ENCODE data around the gene PRKN.

PRKN gene

GRCh38 chr6:162474722-162475121 lies 252.8 kb downstream of the PRKN start:
- no peaks in the 10 kb centered on the region for H3K36me3 ChIP-seq (ENCODE audit: low read depth)
- H3K27ac ChIP-seq (ENCODE audit: poor library complexity, severe bottlenecking): no peak overlapping the region
- no peaks in the 10 kb centered on the region for H3K4me1 ChIP-seq (ENCODE audit: insufficient read depth, poor library complexity, severe bottlenecking)
- DNase-seq (ENCODE audit: low spot score) (no peak), ATAC-seq (ENCODE audit: low read depth) (no peak)
- H3K9me3 ChIP-seq (ENCODE audit: severe bottlenecking): no peaks in the 10 kb centered on the region
- no peaks in the 10 kb centered on the region for H3K27me3 ChIP-seq (ENCODE audit: insufficient read depth, poor library complexity, severe bottlenecking)
- H3K4me3 ChIP-seq (ENCODE audit: severe bottlenecking): no peak overlapping the region
- TF ChIP-seq CTCF (IDR thresholded peaks at IDR 0.05; ENCODE audit: poor library complexity, severe bottlenecking): no peak

- H3K4me1 ChIP-seq (ENCODE audit: insufficient read depth, poor library complexity, severe bottlenecking): no peaks in the 10 kb centered on the region
- ATAC-seq (ENCODE audit: low read depth): no peak
- DNase-seq (ENCODE audit: low spot score): no peak
- no peaks in the 10 kb centered on the region for H3K27me3 ChIP-seq (ENCODE audit: insufficient read depth, poor library complexity, severe bottlenecking)
- H3K36me3 ChIP-seq (ENCODE audit: low read depth): no peaks in the 10 kb centered on the region
- TF ChIP-seq CTCF (IDR thresholded peaks at IDR 0.05; ENCODE audit: poor library complexity, severe bottlenecking): no peak
- no peaks in the 10 kb centered on the region for H3K9me3 ChIP-seq (ENCODE audit: severe bottlenecking)
- H3K4me3 ChIP-seq (ENCODE audit: severe bottlenecking): no peak overlapping the region
- no peak overlapping the region for H3K27ac ChIP-seq (ENCODE audit: poor library complexity, severe bottlenecking)
Measured at GRCh38 chr6:162471842-162472241, 255.7 kb downstream of the PRKN start.

- TF ChIP-seq CTCF (IDR thresholded peaks at IDR 0.05; ENCODE audit: poor library complexity, severe bottlenecking): no peak
- Histone ChIP-seq H3K27ac (ENCODE audit: poor library complexity, severe bottlenecking) (no peak overlapping the region), H3K4me1 (ENCODE audit: insufficient read depth, poor library complexity, severe bottlenecking) (no peaks in the 10 kb centered on the region), H3K9me3 (ENCODE audit: severe bottlenecking) (no peaks in the 10 kb centered on the region), H3K27me3 (ENCODE audit: insufficient read depth, poor library complexity, severe bottlenecking) (no peaks in the 10 kb centered on the region), H3K36me3 (ENCODE audit: low read depth) (no peaks in the 10 kb centered on the region), H3K4me3 (ENCODE audit: severe bottlenecking) (no peak overlapping the region)
- ATAC-seq (ENCODE audit: low read depth) (no peak), DNase-seq (ENCODE audit: low spot score) (no peak)
Measured at GRCh38 chr6:162468326-162468725, 259.2 kb downstream of the PRKN start.

GRCh38 chr6:162467679-162468078 lies 259.9 kb downstream of the PRKN start:
- H3K9me3 ChIP-seq (ENCODE audit: severe bottlenecking): no peaks in the 10 kb centered on the region
- ATAC-seq (ENCODE audit: low read depth): no peak
- no peaks in the 10 kb centered on the region for H3K27me3 ChIP-seq (ENCODE audit: insufficient read depth, poor library complexity, severe bottlenecking)
- DNase-seq (ENCODE audit: low spot score): no peak
- no peak for TF ChIP-seq CTCF (IDR thresholded peaks at IDR 0.05; ENCODE audit: poor library complexity, severe bottlenecking)
- H3K4me3 ChIP-seq (ENCODE audit: severe bottlenecking): no peak overlapping the region
- no peaks in the 10 kb centered on the region for H3K4me1 ChIP-seq (ENCODE audit: insufficient read depth, poor library complexity, severe bottlenecking)
- no peak overlapping the region for H3K27ac ChIP-seq (ENCODE audit: poor library complexity, severe bottlenecking)
- H3K36me3 ChIP-seq (ENCODE audit: low read depth): no peaks in the 10 kb centered on the region

GRCh38 chr6:162463576-162463975 lies 264.0 kb downstream of the PRKN start:
- no peaks in the 10 kb centered on the region for H3K9me3 ChIP-seq (ENCODE audit: severe bottlenecking)
- H3K4me1 ChIP-seq (ENCODE audit: insufficient read depth, poor library complexity, severe bottlenecking): no peaks in the 10 kb centered on the region
- H3K27me3 ChIP-seq (ENCODE audit: insufficient read depth, poor library complexity, severe bottlenecking): no peaks in the 10 kb centered on the region
- ATAC-seq (ENCODE audit: low read depth) (no peak), DNase-seq (ENCODE audit: low spot score) (no peak)
- no peaks in the 10 kb centered on the region for H3K36me3 ChIP-seq (ENCODE audit: low read depth)
- no peak overlapping the region for H3K4me3 ChIP-seq (ENCODE audit: severe bottlenecking)
- no peak for TF ChIP-seq CTCF (IDR thresholded peaks at IDR 0.05; ENCODE audit: poor library complexity, severe bottlenecking)
- H3K27ac ChIP-seq (ENCODE audit: poor library complexity, severe bottlenecking): no peak overlapping the region
